Hematopoietic multipotent progenitor cell (in vitro differentiated cells): Measurements from ENCODE around the gene SNRK. TPM values are rescaled to one million over a fixed set of nuclear protein-coding genes. Genes with fewer than 3 reads are reported as not detected.

Experiments
- total RNA-seq: library from RNA; depleted of rRNA; stranded (reverse); fragments of >200 nt; gene quantifications from one replicate; pipeline ENCODE4 v1.2.3, GENCODE V29; 2012

SNRK gene
- total RNA-seq, 1 donor = 51.2 TPM

Other genes starting within 250 kb of the SNRK start
- gene POMGNT2, start 180.5 kb upstream of the SNRK start, total RNA-seq = 14.0 TPM